AG04449 (cell line): ENCODE results near the gene UBAC1.

ENCODE experiments used
- CTCF ChIA-PET: fragments of 350-600 bp; formaldehyde crosslinking; extraction: SDS; loops from one replicate; lab custom pipeline; 2021; ENCODE audit warnings: antibody characterized with exemption; lab: Yijun Ruan, JAX
- POLR2A ChIA-PET: fragments of 400-600, 350-600 bp; formaldehyde crosslinking; extraction: SDS; loops from one replicate; lab custom pipeline; 2020; ENCODE audit warnings: antibody characterized with exemption, inconsistent platforms; lab: Yijun Ruan, JAX
- DNase-seq: peaks from one replicate; pipeline ENCODE4 v3.0.0-alpha.2; 2010; ENCODE audit warnings: low read depth, low spot score
- H3K4me3 ChIP-seq: 2 replicates; pipeline ENCODE4 v1.5.1; 2011; ENCODE audit warnings: low read depth, mild to moderate bottlenecking, control low read depth, low read length
- CTCF ChIP-seq: IDR thresholded peaks from one replicate; pipeline ENCODE4 v1.5.1; 2011; ENCODE audit warnings: mild to moderate bottlenecking, moderate library complexity, low read length, control low read depth, inconsistent platforms; ENCODE audit not compliant: insufficient read depth; ENCODE audit errors: missing control alignments

Gene UBAC1

GRCh38 chr9:135883410-135884089, 77.6 kb downstream of the UBAC1 start:
- CTCF ChIA-PET, result interaction anchor here (1.0 to 1.9 kb wide), 3 partner anchors 15 to 22 kb away, joined by 3 to 14 read pairs (median 3); no protein-coding TSS in a partner anchor
- TF ChIP-seq CTCF, result no peak
- no peak for DNase-seq
- POLR2A ChIA-PET, result no interaction called here
- no peak overlapping the region for H3K4me3 ChIP-seq
